GM19455 (cell line): ENCODE results near the gene NOX3.
"Not testable (repeated sequence)": the region's sequence is repeated elsewhere in the genome, so short reads cannot be mapped to it uniquely, and the experiment has no call there.

Source experiments
- ATAC-seq: cut with Tn5 transposase; IDR thresholded peaks from one replicate; pipeline ENCODE4 v1.9.1; 2021; ENCODE audit not compliant: unreplicated experiment

Gene NOX3

DNA sequence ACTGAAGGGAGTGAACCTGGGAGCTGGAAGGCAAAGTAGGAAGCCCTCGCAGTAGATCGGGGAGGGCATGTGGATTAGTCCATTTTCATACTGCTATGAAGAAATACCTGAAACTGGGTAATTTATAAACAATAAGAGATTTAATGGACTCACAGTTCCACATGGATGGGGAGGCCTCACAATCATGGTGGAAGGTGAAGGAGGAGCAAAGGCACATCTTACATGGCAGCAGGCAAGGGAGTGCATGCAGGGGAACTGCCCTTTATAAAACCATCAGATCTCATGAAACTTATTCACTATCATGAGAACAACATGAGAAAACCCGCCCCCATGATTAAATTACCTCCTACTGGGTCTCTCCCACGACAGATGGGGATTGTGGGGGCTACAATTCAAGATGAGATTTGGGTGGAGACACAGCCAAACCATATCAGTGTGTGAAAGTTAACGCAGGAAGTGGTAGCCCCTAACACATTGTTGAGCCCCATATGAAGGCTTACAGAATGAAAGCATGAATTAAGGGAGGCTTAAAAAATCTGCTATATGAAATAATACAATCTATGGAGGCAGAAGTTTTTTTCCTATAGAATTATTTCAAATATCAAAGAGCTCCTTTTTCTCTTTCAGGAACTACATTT is 15.5 kb upstream of the NOX3 start:
- not testable (repeated sequence) for ATAC-seq

DNA sequence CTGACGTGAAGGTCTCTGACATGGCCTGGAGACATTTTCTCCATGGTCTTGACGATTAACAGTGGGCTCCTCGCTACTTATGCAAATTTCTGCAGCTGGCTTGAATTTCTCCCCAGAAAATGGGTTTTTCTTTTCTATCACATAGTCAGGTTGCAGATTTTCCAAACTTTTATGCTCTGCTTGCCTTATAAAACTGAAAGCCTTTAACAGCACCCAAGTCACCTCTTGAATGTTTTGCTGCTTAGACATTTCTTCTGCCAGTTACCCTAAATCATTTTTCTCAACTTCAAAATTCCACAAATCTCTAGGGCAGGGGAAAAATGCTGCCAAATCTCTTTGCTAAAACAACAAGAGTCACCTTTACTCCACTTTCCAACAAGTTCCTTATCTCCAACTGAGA is 12.9 kb upstream of the NOX3 start:
- not testable (repeated sequence) for ATAC-seq

DNA sequence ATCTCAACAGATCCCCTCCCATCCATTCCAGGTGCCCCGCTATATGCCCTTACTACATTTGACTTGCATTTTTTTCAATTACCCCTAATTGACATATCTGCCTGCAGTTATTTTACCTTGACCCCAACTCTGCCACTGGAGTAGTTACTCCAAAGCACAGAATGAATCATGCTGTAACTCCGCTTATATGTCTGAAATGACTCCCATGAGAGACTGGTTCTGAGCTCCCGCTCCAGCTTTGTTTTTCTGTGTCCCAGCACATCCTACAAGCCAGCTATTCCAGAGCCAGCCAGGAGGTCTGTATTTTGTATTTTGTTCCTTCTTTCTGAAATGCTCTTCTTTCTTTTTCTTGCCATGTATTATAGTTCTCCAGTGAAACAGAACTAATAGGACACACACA is 10.9 kb upstream of the NOX3 start:
- ATAC-seq: no peak

DNA sequence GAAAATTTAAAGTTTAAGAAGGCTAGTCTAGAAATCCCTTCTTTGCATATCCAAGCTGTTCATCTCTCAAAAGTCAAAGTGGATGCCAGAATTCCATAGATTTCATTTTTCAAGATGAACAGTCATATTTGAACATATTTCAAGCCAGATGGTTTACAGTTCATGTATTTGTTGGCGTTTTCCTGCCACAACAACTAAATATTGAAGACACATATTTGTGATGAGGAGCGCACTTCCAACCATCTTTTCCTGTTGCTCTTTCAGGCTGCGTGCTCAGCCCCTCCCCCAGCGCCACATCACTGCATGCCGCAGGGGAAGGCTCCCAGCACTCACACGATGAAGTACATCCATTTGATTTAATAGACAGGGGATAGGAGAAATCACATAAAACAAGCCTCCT is 5.9 kb upstream of the NOX3 start:
- no peak for ATAC-seq

DNA sequence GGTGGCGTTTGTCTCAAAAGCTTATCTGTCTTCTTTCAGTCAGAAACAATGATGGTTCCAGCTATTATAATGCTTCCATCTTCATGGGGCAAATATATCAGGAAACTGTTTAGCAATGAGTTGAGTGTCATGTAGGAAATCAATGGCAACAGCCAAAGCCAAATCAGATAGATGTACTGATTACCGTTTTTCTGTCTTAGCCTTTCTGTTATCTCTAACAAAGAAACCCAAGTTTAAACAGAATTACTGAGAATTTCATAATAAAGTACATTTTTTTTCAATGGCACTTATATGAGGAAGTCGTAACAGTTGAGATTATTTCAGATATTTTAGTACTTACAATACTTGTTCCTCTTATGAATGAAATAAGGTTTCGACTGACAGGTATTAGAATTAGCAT is 1.2 kb downstream of the NOX3 start:
- no peak for ATAC-seq

DNA sequence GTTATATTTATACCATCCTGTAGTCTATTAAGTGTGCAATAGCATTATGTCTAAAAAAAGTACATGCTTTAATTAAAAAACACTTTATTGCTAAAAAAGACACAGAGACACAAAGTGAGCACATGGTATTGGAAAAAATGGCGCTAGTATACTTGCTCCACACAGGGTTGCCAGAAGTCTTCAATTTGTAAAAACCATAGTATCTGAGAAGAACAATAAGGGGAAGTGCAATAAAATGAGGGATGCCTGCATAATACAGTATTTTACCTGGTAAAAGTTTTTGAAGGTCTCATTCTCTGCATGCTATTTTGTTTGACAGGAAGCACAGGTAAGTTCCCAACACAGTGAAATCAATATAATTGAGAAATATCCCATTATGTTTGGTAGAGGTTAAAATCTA is 1.6 kb downstream of the NOX3 start:
- no peak for ATAC-seq

DNA sequence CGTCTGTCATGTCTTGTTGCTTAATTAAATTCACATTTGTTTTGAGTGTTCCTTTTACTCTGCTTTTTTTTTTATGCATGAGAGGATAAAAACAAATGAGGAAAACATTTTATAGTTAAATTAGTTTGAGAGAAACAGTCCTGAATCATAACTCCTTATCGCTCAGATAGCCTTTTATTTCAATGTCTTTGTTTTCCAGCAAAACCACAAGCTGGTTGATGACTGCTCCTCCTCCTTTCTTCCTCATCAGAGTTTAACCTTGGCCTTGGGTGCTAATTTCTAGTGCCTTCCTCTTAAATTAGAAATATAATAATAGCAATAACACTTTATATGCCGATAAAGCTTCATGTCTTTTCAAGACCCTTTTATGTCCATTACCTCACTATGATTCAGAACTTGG is 3.1 kb downstream of the NOX3 start:
- no peak for ATAC-seq

DNA sequence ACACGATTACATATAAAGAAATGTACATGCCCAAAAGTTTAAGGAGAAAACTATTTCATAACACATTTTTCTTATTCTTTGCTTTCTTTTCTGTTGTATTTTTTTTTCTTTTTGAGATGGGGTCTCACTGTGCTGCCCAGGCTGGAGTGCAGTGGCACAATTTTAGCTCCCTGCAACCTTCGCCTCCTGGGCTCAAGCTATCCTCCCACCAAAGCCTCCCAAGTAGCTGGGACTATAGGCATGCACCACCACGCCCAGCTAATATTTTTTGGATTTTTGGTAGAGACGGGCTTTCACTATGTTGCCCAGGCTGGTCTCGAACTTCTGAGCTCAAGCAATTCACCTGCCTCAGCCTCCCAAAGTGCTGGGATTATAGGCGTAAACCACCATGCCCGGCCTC is 4.1 kb downstream of the NOX3 start:
- ATAC-seq: not testable (repeated sequence)

DNA sequence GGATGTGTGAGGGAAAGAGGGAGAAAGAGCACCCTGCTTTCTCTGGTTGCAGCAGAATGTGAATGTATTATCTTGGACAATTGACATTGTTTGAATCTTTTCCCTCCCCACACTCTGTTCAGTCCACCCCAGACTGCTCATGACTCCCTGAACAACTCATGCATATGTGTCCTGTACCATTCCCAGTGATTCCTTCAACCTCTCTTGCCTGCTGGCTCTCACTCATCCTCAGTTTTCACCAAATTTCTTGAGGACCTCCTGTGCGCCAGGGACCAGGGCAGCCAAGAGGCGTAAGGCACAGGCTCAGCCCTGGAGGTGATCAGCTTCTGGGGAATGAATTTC is 5.4 kb downstream of the NOX3 start:
- no peak for ATAC-seq

DNA sequence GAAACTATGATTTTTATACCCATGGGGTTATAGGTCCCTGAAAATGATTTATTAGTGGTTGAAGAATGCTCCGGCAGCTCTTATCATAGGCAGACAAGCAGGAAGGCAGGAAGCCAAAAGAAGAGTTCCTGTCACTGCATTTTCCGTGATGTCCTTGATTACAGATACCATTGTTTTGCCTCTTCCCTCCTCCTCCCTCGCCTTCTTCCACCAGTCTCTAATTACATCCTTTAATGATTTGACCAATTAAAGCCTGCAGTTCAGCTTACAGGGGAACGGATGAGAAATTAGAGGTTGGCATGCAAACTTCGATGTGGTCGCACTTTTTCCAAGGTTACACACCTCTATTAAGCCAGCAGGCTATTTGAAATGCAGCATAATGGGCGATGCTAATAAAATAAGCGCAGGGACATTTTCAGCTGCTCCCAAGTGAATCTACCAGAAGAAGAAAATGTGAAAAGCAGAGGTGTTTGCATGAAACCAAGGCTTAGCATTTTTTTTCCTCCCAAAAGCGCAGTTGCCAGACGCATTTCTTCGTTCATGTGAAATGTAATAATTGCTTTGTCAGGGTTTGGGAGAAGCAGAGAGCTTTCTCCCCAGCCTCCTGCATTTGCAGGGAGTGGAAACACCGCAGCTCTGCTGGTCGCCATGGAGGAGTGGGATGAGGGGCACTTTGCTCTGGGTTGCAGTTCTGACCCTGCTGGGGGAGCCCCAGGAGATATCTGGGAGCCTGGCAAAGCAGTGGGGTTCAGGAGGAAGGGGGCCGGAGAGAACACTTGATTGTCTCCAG is 6.0 kb downstream of the NOX3 start:
- no peak for ATAC-seq

DNA sequence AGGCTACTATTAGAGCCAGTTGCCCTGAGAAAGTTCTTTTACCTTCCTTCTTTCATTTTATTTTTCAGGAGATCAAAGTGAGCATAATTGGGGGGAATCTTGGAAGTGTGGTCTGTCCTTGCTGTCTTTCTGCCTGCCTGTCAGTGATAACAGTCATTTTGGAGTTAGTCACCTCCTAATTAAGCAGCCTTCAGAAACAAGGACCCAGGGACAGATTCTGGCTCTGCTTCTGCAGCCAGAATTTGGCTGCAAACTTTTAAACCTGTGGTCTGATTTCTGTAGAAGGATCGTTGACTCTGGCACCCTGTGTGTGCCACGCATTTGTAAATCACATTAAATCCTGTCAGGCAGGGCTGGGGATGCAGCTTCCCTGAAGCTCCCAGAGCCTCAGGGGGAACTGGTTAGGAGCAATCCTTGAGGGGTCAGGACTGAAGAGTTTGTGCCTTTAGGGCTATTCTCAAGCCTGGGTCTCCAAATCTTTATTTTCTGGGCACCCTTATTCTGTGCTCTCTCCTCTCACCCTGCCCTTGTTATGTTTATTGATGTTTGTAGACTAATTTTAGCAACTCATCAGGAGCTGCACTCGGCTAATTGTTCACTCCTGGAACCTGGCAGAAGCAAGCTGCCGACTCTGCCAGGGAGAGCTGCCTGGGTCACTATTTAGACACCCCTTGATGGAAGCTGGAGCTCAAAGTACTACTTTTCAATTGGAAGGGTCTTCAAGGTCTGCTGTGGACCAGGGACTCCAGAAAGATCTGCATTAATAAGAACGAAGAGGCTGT is 6.8 kb downstream of the NOX3 start:
- no peak for ATAC-seq

DNA sequence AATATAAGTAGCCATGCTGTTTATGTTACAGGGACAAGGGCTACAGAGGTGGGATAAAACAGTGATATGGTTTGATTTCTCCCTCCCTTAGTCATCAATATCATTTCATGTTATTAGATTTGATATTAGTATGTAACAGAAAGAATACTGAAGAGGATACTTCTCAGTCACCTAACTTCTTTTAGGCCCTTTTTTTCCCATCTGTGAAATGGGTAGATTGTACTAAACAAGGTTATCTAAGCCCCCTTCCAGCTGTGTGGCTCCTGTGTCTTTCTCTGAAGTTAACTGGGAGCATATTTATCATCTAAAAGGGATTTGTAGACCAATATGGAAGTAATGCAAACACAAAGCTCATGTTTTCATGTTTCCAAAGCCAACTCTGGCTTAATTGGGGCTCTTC is 7.7 kb downstream of the NOX3 start:
- no peak for ATAC-seq

DNA sequence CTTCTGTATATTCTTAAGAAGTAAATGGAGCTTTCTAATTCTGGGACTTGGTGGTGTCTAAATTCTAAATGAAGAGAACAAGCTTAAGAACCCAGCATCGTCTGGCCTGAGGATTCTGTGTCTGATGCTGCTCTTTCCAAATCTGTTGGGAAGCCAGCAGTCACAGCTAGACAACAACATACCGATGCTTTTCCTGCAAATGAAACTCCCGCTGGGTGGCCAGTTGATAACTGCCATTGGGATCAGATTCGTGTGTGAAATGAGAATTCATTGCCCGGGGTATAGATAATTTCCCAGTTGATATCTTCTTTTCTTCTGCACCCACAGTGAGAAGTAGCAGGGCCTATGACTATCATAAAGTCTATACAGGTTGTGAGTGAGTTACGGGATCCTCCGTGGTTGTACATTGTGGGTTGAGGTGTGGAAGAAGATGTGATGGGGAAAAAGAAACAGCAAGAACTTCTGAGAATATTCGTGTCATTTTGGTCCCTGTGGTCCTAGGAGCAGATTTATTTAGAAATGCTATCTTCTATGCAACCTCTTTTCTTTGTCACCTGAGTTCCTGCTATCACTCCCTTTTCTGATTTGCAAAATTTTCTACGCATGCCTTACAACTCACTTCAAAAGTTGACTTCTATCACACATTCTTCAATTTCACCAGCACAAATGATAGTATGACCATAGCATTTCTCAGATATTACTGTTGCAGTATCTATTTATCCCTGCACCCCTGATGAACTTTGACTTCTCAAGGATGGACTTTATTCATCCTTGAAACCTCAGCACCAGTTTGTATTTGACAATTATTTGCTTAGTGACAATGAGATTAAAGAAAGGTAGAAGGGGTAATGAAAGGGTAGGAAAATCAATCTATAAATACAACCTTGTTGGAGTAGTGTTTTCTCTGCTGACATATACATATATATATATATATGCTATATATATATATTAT is 10.4 kb downstream of the NOX3 start:
- no peak for ATAC-seq

DNA sequence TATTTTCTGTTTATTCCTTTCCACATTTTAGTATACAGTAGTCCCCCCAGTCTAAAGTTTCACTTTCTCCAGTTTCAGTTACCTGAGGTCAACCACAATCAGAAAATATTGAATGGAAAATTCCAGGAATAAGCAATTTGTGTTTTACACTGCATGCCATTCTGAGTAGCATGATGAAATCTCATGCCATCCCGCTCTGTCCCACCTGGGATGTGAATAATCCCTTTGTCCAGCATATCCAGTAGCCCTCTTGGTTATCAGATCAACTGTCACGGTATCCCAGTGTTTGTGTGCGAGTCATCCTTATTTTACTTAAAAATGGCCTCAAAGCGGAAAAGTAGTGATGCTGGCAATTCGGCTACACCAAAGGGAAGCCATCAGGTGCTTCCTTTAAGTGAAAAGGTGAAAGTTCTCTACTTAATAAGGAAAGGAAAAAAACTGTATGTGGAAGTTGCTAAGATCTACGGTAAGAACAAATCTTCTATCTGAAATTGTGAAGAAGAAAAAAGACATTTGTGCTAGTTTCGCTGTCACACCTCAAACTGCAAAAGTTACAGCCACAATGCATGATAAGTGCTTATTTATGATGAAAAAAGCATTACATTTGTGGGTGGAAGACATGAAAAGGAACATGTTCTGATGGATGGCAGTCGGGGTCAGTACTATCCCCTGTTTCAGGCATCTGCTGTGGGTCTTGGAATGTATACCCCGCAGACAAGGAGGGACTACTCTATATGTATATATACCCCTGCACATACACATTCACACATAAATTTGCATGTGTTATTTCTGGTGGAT is 11.3 kb downstream of the NOX3 start:
- no peak for ATAC-seq

DNA sequence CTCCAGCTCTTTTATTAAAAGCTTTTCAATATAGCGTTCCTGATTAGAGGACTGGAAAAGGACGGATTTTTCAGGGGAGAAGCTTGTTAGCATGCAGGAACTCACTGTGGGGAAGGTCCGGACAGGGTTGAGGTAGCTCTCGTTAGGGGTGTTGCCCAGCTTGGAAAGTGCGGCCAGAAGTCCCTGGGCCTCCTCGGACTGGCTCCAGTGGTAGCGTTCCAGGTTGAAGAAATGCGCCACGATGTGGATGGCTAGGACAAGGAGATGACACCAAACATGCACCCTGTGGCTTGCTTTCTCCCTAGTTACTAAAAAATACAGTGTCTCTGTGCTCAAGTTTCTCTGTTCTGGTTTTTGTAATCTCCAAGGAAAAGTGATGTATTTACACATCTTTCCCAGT is 12.5 kb downstream of the NOX3 start:
- ATAC-seq: no peak

DNA sequence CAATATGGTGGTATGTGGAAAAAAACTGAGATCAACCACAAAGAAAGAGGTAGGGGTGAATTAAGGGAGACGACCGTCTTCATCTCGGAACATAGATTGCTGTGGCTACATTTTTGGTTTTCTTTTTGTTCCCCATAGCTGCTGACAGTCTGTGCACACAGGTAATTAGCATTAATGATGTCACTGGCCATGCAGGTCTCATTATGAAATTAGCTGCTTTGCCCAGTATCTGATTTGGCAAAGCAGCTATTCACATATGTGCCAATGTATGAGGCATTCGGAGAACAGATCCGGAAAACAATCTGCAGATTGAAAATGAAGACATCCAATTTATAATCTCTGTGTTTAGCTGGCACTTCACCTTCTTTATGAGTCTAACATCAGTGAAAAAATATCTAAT is 13.1 kb downstream of the NOX3 start:
- ATAC-seq: no peak

DNA sequence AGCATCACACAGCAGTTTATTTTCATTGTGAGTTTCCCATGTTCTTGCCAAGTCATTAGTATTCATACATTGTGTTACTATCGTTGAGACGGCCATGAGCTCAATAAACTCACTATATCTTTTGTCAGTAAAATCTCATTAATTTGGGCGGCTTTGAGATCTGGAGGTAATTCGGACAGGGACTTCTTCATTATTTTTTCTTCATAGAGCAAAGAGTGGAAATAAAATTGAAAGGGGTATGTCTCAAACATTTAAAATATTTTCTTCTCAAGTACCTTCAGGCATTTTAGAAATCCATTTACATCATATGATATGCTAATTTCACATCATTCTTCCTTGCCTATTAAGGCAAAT is 14.6 kb downstream of the NOX3 start:
- ATAC-seq: no peak

DNA sequence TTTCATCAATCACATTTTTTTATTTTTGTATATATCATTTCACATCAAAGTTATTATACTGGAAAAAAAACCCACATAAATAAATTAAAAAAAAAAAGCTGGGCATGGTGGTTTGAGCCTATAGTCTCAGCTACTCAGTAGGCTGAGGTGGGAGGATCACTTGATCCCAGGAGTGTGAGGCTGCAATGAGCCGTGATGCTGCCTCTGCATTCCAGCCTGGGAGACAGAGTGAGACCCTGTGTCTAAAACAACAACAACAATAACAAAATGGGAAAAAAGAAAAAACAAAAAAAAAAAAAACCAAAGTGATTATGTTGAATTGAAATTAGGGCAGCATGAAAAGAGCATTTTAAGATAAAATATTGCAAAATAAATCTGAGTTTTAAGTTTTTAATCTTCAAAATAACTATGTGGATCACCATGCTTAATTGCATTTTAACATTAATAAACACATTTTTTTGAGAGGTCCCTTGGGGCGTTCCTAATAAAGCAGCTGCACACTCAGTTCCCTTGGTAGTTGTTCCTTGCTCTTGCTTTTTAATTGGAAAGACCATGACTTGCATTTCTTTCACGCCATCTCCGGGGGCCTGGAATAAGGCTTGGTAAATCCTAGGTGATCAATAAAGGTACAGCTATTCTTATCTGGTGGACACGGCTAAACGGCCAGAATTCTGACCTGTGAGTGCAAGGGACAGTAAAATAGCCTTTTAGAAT is 15.1 kb downstream of the NOX3 start:
- ATAC-seq: no peak

DNA sequence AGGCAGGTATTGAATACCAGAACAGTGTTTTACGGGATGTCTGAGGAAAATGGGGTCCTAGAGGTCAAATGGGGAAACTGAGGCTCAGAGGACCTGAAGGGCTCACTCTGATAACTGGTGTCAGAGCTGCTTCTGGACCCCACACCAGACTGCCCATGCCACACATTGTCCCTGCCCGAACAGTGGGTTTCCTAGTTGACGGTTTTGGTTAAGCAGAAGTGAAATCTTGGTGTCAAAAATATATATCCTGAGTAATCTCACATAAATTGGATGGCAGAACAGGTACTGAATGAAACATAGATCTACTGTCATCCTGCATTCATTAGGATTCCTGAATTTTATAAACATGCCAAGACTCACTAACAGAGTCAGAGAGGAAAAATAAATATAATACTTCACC is 16.3 kb downstream of the NOX3 start:
- no peak for ATAC-seq
